Endothelial cell (in vitro differentiated cells): ENCODE measurements around the gene SECTM1. TPM values are rescaled to one million over a fixed set of nuclear protein-coding genes. Genes with fewer than 3 reads are reported as not detected.

ENCODE experiments used
- DNase-seq: peaks from one replicate; pipeline ENCODE4 v3.0.0; 2021; ENCODE audit warnings: low spot score
- H3K27ac Mint-ChIP-seq: one replicate; pipeline ENCODE4 v1.8.0; 2021; ENCODE audit warnings: mixed read lengths, inconsistent platforms; ENCODE audit not compliant: unreplicated experiment
- H3K27me3 Mint-ChIP-seq: one replicate; pipeline ENCODE4 v1.8.0; 2021; ENCODE audit warnings: mild to moderate bottlenecking, moderate library complexity, mixed read lengths, inconsistent platforms; ENCODE audit not compliant: unreplicated experiment
- H3K36me3 Mint-ChIP-seq: one replicate; pipeline ENCODE4 v1.8.0; 2021; ENCODE audit warnings: mild to moderate bottlenecking, low read depth, mixed read lengths, inconsistent platforms; ENCODE audit not compliant: unreplicated experiment
- H3K4me1 Mint-ChIP-seq: one replicate; pipeline ENCODE4 v1.8.0; 2021; ENCODE audit warnings: mild to moderate bottlenecking, mixed read lengths, inconsistent platforms; ENCODE audit not compliant: unreplicated experiment
- H3K4me3 Mint-ChIP-seq: one replicate; pipeline ENCODE4 v1.8.0; 2021; ENCODE audit warnings: mild to moderate bottlenecking, mixed read lengths, inconsistent platforms; ENCODE audit not compliant: unreplicated experiment
- H3K9me3 Mint-ChIP-seq: one replicate; pipeline ENCODE4 v1.8.0; 2021; ENCODE audit warnings: mixed read lengths, inconsistent platforms; ENCODE audit not compliant: unreplicated experiment
- total RNA-seq: library from RNA; stranded (reverse); fragmentation: NEBNext Ultra II Directional; extraction: Animal tissue kit (Norgen Biotek cat#: 25700); gene quantifications from one replicate; pipeline ENCODE4 v1.2.1, GENCODE V29; 2021; ENCODE audit not compliant: unreplicated experiment
- TF ChIP-seq, protein P1 (sequence below): fragments of 200-600 bp; sonication (generic); IDR thresholded peaks from one replicate; pipeline ENCODE4 v1.5.0; 2021; ENCODE audit warnings: antibody characterized with exemption; ENCODE audit not compliant: unreplicated experiment

Gene SECTM1
- total RNA-seq, 1 donor from 2014 or later: not detected

DNA sequence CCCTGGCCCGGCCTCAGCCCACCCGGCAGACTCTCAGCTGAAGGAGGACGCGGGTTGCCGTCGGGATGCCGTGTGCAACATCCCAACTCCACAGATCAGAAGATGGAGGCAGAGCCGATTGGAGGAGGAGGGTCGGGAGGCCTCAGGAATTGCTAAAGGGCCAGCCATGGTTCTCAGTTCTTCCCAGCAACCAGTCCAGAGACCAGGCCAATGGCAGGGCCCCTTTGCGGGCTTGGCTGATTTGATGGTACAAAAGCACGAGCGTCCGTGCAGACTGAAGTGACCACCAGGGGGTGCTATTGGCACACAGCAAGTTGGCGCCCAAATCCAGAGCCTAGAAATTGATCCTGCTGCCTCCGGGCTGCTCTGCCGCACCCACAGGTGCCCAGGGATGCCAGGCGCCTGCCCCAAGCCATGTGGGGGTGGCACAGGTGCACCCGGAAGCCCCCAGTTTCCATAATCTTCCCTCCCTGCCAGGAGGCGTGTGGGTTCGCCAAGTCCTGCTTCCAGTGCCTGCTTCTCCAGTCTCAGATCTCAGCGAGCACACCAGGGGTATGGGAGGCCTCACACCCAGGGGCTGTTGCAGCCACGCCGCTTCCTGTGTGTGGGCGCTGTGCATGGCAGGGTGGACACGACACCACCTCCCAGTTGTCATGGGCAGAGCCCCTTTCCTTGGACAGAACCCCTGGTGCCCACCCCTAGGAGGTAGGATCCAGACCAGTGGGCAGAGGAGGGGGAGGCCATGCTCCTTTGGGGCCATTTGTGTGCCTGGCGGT is 18.3 kb upstream of the SECTM1 start:
- Mint-ChIP-seq H3K27me3 (peaks cover 5% of the 10 kb centered on the region), H3K4me3 (no peak overlapping the region), H3K27ac (no peak overlapping the region)

DNA sequence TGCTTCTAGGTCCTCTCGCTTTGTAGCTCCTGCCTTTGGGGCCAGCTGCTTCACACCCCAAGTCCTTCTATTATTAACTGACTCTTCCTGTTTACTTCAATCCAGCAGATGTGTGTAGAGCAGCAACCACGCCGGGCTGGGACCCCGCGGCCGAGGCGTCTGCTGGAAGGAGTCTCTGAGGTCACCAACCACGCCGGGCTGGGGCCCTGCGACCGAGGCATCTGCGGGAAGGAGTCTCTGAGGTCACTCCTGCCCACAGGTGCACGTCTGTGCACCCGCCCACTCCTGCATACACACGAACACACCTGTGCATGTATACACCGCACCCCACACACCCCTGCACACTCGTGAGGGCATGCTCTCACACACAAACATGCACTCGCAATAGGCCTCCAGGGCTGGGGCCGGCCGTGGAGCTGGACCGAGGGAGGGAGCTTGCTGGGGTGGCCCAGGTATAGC is 17.7 kb upstream of the SECTM1 start:
- peaks cover 5% of the 10 kb centered on the region for H3K27me3 Mint-ChIP-seq
- H3K9me3 Mint-ChIP-seq: no peaks in the 10 kb centered on the region
- H3K4me1 Mint-ChIP-seq: no peaks in the 10 kb centered on the region
- TF ChIP-seq, protein P1, sequence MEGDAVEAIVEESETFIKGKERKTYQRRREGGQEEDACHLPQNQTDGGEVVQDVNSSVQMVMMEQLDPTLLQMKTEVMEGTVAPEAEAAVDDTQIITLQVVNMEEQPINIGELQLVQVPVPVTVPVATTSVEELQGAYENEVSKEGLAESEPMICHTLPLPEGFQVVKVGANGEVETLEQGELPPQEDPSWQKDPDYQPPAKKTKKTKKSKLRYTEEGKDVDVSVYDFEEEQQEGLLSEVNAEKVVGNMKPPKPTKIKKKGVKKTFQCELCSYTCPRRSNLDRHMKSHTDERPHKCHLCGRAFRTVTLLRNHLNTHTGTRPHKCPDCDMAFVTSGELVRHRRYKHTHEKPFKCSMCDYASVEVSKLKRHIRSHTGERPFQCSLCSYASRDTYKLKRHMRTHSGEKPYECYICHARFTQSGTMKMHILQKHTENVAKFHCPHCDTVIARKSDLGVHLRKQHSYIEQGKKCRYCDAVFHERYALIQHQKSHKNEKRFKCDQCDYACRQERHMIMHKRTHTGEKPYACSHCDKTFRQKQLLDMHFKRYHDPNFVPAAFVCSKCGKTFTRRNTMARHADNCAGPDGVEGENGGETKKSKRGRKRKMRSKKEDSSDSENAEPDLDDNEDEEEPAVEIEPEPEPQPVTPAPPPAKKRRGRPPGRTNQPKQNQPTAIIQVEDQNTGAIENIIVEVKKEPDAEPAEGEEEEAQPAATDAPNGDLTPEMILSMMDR: no peak
- DNase-seq: no peak
- H3K4me3 Mint-ChIP-seq: no peak overlapping the region
- H3K36me3 Mint-ChIP-seq: no peaks in the 10 kb centered on the region
- no peak overlapping the region for H3K27ac Mint-ChIP-seq

More for the DNA sequence above, 18.3 kb upstream of the SECTM1 start:
- Mint-ChIP-seq H3K36me3 (no peaks in the 10 kb centered on the region), H3K9me3 (no peaks in the 10 kb centered on the region), H3K4me1 (no peaks in the 10 kb centered on the region)
- TF ChIP-seq, protein P1: peak; percentile 94
- DNase-seq: peak; percentile 89

DNA sequence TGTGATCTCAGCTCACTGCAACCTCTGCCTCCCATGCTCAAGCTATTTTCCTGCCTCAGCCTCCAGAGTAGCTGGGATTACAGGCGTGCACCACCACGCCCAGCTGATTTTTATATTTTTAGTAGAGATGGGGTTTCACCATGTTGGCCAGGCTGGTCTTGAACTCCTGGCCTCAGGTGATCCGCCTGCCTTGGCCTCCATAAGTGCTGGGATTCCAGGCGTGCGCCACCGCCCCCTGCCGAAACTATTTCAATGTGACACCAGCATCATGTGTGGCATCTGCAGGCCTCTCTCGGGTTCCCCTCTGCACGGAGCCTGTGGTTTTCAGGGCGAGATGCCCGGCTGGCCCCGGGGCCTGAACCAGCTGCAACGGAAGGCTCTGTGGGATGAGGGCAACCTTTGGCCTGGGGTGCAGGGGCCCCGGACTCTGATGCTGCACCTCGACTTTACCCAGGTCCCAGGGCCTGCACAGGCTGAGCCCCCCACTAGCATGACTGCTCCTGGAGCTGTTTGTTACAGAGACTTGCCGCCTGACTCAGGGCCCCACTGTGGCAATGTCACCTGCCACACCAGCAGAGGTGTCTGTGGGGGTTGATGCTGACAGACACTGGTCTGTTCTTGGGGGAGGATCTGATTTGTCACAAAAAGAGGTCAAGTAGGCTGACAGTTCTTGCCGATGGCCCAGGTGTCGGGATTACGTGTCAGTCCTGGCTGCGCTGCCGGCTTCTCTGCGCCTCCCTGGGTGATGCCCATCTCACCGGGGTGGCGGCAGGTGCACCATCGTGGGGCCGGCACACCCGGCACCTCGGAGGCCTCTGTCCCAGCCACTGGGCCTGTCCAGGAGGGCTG is 16.8 kb upstream of the SECTM1 start:
- Mint-ChIP-seq H3K27me3 (peaks cover 5% of the 10 kb centered on the region), H3K27ac (no peak overlapping the region), H3K36me3 (no peaks in the 10 kb centered on the region), H3K4me3 (no peak overlapping the region), H3K9me3 (no peaks in the 10 kb centered on the region), H3K4me1 (no peaks in the 10 kb centered on the region)
- TF ChIP-seq, protein P1: no peak
- no peak for DNase-seq

DNA sequence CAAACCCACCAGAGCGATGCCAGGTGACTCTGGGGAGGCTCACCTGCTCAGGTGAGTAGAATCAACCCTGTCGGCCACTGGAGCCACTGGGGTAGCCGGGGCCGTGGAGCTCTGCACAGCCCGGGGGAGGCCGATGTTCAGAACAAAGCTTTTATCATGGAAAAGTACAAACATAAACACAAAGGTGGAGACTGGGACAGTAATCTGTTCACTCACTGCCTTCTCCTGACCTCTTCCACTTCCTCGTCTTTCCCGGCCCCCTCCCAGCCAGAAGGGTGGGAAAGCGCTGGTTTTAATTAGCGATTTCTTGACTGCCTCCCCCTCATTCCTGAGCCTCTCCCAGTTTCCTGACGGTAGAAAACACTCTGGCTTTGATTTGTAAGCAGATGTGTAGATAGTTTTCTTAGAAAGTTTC is 15.7 kb upstream of the SECTM1 start:
- no peak overlapping the region for H3K4me3 Mint-ChIP-seq
- TF ChIP-seq, protein P1: no peak

More for the DNA sequence above, 15.7 kb upstream of the SECTM1 start:
- Mint-ChIP-seq H3K36me3 (no peaks in the 10 kb centered on the region), H3K9me3 (no peaks in the 10 kb centered on the region), H3K27ac (no peak overlapping the region), H3K4me1 (no peaks in the 10 kb centered on the region), H3K27me3 (peaks cover 6% of the 10 kb centered on the region)
- no peak for DNase-seq
